ENCODE data around the gene GALNTL6.

GALNTL6 gene

GRCh38 chr4:171812665-171813525, at the start of gene GALNTL6:
Gene GALNTL6 (plus strand): TSS chr4:171813404.
- no peak for DNase-seq (ENCODE audit: extremely low read depth, low read depth)
- TF ChIP-seq CTCF (IDR thresholded peaks at IDR 0.05; ENCODE audit: low read depth, low read length): no peak

DNA sequence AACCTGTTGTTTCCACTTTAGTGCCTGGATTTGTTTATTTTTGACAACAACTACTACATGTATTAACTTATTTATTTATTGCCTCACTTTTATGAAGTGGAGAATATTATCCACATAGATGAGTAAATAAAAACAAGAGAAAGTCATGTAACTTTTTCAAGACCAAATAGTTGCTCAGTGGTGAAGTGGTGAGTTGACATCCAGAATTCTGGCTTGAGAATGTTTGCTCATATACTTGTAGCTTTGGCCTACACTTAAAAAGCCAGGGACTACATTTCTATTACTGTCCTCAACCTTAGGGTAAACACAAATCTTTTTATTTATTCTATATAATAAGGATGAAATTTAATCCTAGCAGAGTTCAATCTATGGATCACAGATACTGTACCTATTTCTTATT, 47.7 kb upstream of the GALNTL6 start:
- no peak for TF ChIP-seq CTCF (IDR thresholded peaks at IDR 0.05; ENCODE audit: low read depth, low read length)
- no peak for DNase-seq (ENCODE audit: extremely low read depth, low read depth)

DNA sequence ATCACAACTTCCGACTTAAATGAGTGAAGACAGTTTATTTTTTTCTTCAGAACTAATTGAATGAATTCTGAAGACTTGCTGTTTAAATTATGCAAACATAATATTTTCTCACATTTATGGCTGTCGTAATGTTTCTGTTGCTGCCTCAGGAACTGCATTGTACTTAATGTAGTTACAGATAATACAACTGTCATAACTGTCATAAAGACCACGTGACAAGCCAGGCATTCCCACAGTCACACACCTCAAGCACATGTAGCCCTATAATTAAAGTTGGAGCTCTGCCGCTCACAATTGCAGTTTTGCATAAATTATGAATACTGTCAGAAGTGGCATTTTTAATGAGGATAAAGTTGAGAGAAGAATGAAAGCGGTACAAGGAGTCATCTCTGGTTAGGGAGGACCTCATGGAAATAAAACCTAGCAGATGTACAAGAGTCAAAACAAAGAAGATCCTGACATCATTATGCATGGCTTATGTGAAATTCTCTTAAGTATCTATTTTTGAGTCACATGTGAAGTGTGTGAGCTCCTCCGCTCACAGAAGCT, 38.5 kb upstream of the GALNTL6 start:
- no peak for TF ChIP-seq CTCF (IDR thresholded peaks at IDR 0.05; ENCODE audit: low read depth, low read length)
- no peak for DNase-seq (ENCODE audit: extremely low read depth, low read depth)

- DNase-seq (ENCODE audit: extremely low read depth, low read depth): no peak
These were observed 33.9 kb upstream of the GALNTL6 start for GRCh38 chr4:171779301-171779700.

DNA sequence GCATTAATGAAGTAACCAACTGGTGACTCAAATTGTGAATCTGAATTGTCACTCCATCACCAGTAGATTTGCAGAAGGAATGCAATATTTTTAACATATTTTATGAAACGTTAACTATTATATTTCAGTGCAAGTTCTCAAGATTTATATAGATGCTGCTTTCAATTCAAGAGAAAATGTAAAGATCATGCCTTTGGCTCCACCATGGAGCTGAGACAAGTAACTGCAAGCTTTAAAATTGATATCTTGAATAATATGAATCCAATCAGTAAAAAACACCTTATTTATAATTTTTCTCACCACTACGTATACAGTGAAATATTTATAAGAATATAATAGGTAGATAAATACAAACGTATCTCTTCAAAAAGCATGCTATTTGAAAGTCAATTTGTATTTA, 27.8 kb upstream of the GALNTL6 start:
- no peak for TF ChIP-seq CTCF (IDR thresholded peaks at IDR 0.05; ENCODE audit: low read depth, low read length)
- no peak for DNase-seq (ENCODE audit: extremely low read depth, low read depth)

More at GRCh38 chr4:171779301-171779700, 33.9 kb upstream of the GALNTL6 start:
- no peak for TF ChIP-seq CTCF (IDR thresholded peaks at IDR 0.05; ENCODE audit: low read depth, low read length)

DNA sequence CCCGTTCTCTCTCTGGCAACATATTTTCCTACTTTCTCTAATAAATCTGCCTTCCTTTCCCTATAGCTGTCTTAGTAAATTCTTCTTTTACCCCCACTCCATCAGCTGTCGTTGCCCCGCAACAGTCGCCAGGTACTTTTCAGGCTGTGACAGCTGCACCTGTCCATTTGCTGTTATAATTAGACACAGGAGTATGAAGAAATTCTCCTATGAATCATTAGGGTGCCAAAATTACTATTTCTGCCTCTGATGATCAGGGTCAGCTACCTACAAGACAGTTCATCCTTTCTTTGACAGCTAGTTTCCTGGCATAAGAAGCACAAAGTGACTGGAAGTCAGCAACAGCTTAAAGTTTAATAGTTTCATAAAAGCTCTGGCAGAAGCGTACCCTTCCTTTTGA, 19.5 kb upstream of the GALNTL6 start:
- DNase-seq (ENCODE audit: extremely low read depth, low read depth): no peak
- TF ChIP-seq CTCF (IDR thresholded peaks at IDR 0.05; ENCODE audit: low read depth, low read length): no peak

GRCh38 chr4:171794528-171794927, 18.7 kb upstream of the GALNTL6 start:
- TF ChIP-seq CTCF (IDR thresholded peaks at IDR 0.05; ENCODE audit: low read depth, low read length): no peak
- DNase-seq (ENCODE audit: extremely low read depth, low read depth): no peak

All from AG09319 (cell line).